Gastroesophageal sphincter (tissue), 4 donors: ENCODE measurements around the gene SETD7. TPM values are rescaled to one million over a fixed set of nuclear protein-coding genes. Genes with fewer than 3 reads are reported as not detected.

Experiments used
- ATAC-seq: fragments of 150-250 bp; one replicate; pipeline ENCODE4 v1.9.1; 2016; ENCODE audit warnings: mild to moderate bottlenecking, moderate library complexity
- H3K27ac ChIP-seq, 4 donors: fragments of 200-600 bp; sonication (generic) in 3 of 4; 1 replicate in 3 of 4; 2 replicates in 1 of 4; pipeline ENCODE4 v1.5.1; 2016 to 2019
- H3K27me3 ChIP-seq: fragments of 200-600 bp; sonication (generic); one replicate; pipeline ENCODE4 v1.5.1; 2019
- H3K36me3 ChIP-seq, 2 donors: fragments of 200-600 bp; sonication (generic); one replicate each; pipeline ENCODE4 v1.5.1; 2019; ENCODE audit warnings: control low read depth in 1 of 2
- H3K4me1 ChIP-seq, 3 donors: fragments of 200-600 bp; sonication (generic); 1 replicate in 2 of 3; 2 replicates in 1 of 3; pipeline ENCODE4 v1.5.1; 2016 to 2019; ENCODE audit warnings: control low read depth in 2 of 3
- H3K4me3 ChIP-seq, 2 donors: fragments of 200-600 bp; sonication (generic); one replicate each; pipeline ENCODE4 v1.5.1; 2019; ENCODE audit warnings: mild to moderate bottlenecking in 1 of 2, moderate library complexity in 1 of 2
- H3K9me3 ChIP-seq, 3 donors: fragments of 200-600 bp; sonication (generic); one replicate each; pipeline ENCODE4 v1.5.1; 2017 to 2019; ENCODE audit warnings: control low read depth in 2 of 3
- CTCF ChIP-seq, 4 experiments: fragments of 200-600 bp in 2 of 4; fragments of 450-650 bp in 2 of 4; sonication (generic) in 1 of 4; IDR thresholded peaks; one replicate each; pipeline ENCODE4 v1.5.1; 2017 to 2019; ENCODE audit warnings: antibody characterized with exemption in 4 of 4, mild to moderate bottlenecking in 2 of 4, moderate library complexity in 2 of 4
- EP300 ChIP-seq: sonication (generic); formaldehyde crosslinking; IDR thresholded peaks from one replicate; pipeline ENCODE4 v1.6.1; 2017; ENCODE audit warnings: antibody characterized with exemption, mild to moderate bottlenecking
- POLR2A ChIP-seq, 2 donors: fragments of 450-650 bp; IDR thresholded peaks; one replicate each; pipeline ENCODE4 v1.6.1; 2017; ENCODE audit warnings: antibody characterized with exemption in 2 of 2, mild to moderate bottlenecking in 2 of 2, moderate library complexity in 1 of 2
- POLR2AphosphoS5 ChIP-seq: sonication (generic); formaldehyde crosslinking; IDR thresholded peaks from one replicate; pipeline ENCODE4 v1.6.1; 2017; ENCODE audit warnings: antibody characterized with exemption
- WGBS, 2 donors: methylation state at CpG; one replicate each; pipeline ENCODE4 v1.1.5; 2018; ENCODE audit warnings: low coverage in 1 of 2; 5-methylcytosine and 5-hydroxymethylcytosine counted together
- total RNA-seq, 4 donors: library from RNA; depleted of rRNA; stranded (reverse); fragments of >200 nt; gene quantifications; one replicate each; pipeline ENCODE4 v1.1.0, GENCODE V29; 2016

The SETD7 gene
- total RNA-seq, 4 donors from 2014 or later = 72.7 to 92.2 (median 88.3) TPM

- Histone ChIP-seq H3K4me1 (no peaks in the 10 kb centered on the region), H3K27me3 (no peaks in the 10 kb centered on the region), H3K9me3 (no peaks in the 10 kb centered on the region), H3K36me3 (no peaks in the 10 kb centered on the region), H3K27ac (no peak overlapping the region), H3K4me3 (no peak overlapping the region)
- TF ChIP-seq EP300 = no peak
- no peak for TF ChIP-seq CTCF (IDR thresholded peaks at IDR 0.05)
- no peak for TF ChIP-seq POLR2AphosphoS5
- TF ChIP-seq POLR2A (IDR thresholded peaks at IDR 0.05) = no peak
- no peak for ATAC-seq
Measured at GRCh38 chr4:139489638-139490037, 66.4 kb downstream of the SETD7 start.

- Histone ChIP-seq H3K27me3 (no peaks in the 10 kb centered on the region), H3K36me3 (no peaks in the 10 kb centered on the region), H3K27ac (no peak overlapping the region), H3K4me3 (no peak overlapping the region), H3K4me1 (no peaks in the 10 kb centered on the region), H3K9me3 (no peaks in the 10 kb centered on the region)
- TF ChIP-seq CTCF (IDR thresholded peaks at IDR 0.05) (no peak), POLR2A (IDR thresholded peaks at IDR 0.05) (no peak), POLR2AphosphoS5 (no peak), EP300 (no peak)
- ATAC-seq = no peak
- 97% methylated on average over 3 of the region's 3 CpGs for WGBS, 2 donors
Measured at GRCh38 chr4:139488442-139488841, 67.6 kb downstream of the SETD7 start.

GRCh38 chr4:139484783-139485311 lies 71.2 kb downstream of the SETD7 start:
- no peaks in the 10 kb centered on the region for H3K4me1 ChIP-seq
- ATAC-seq = no peak
- H3K27ac ChIP-seq = no peak overlapping the region
- no peaks in the 10 kb centered on the region for H3K9me3 ChIP-seq
- TF ChIP-seq CTCF (IDR thresholded peaks at IDR 0.05) = no peak
- TF ChIP-seq POLR2A (IDR thresholded peaks at IDR 0.05) = no peak
- TF ChIP-seq POLR2AphosphoS5 = no peak
- no peak for TF ChIP-seq EP300
- H3K36me3 ChIP-seq = no peaks in the 10 kb centered on the region
- no peak overlapping the region for H3K4me3 ChIP-seq
- 65 to 78% methylated on average over 4 to 8 of the region's 11 CpGs for WGBS, 2 donors
- H3K27me3 ChIP-seq = no peaks in the 10 kb centered on the region

- H3K27ac ChIP-seq = no peak overlapping the region
- TF ChIP-seq POLR2AphosphoS5 (no peak), POLR2A (IDR thresholded peaks at IDR 0.05) (no peak), CTCF (IDR thresholded peaks at IDR 0.05) (no peak), EP300 (no peak)
- 93 to 98% methylated on average over 3 of the region's 3 CpGs for WGBS, 2 donors
- no peaks in the 10 kb centered on the region for H3K9me3 ChIP-seq
- peaks cover 0 to 2% (median 0%) of the 10 kb centered on the region in 3 donors for H3K4me1 ChIP-seq
- no peak for ATAC-seq
- no peak overlapping the region for H3K4me3 ChIP-seq
- H3K36me3 ChIP-seq = no peaks in the 10 kb centered on the region
- no peaks in the 10 kb centered on the region for H3K27me3 ChIP-seq
Measured at GRCh38 chr4:139483000-139483399, 73.0 kb downstream of the SETD7 start.

GRCh38 chr4:139481465-139481864 lies 74.6 kb downstream of the SETD7 start:
- no peak for TF ChIP-seq CTCF (IDR thresholded peaks at IDR 0.05)
- no peak for TF ChIP-seq POLR2AphosphoS5
- TF ChIP-seq POLR2A (IDR thresholded peaks at IDR 0.05) = no peak
- TF ChIP-seq EP300 = no peak
- Histone ChIP-seq H3K36me3 (no peaks in the 10 kb centered on the region), H3K27me3 (no peaks in the 10 kb centered on the region), H3K9me3 (no peaks in the 10 kb centered on the region), H3K4me1 (peaks cover 0 to 7% (median 0%) of the 10 kb centered on the region in 3 donors), H3K27ac (no peak overlapping the region), H3K4me3 (no peak overlapping the region)
- ATAC-seq = no peak
- WGBS, 2 donors = no CpG with 5 or more reads among the region's 1 CpG
